ENCODE data around the gene CNTNAP1.
A peak's percentile ranks its signal among the peaks of the same experiment; 100 is the strongest.
"Not testable (repeated sequence)": the region's sequence is repeated elsewhere in the genome, so short reads cannot be mapped to it uniquely, and the experiment has no call there.

Gene CNTNAP1

DNA sequence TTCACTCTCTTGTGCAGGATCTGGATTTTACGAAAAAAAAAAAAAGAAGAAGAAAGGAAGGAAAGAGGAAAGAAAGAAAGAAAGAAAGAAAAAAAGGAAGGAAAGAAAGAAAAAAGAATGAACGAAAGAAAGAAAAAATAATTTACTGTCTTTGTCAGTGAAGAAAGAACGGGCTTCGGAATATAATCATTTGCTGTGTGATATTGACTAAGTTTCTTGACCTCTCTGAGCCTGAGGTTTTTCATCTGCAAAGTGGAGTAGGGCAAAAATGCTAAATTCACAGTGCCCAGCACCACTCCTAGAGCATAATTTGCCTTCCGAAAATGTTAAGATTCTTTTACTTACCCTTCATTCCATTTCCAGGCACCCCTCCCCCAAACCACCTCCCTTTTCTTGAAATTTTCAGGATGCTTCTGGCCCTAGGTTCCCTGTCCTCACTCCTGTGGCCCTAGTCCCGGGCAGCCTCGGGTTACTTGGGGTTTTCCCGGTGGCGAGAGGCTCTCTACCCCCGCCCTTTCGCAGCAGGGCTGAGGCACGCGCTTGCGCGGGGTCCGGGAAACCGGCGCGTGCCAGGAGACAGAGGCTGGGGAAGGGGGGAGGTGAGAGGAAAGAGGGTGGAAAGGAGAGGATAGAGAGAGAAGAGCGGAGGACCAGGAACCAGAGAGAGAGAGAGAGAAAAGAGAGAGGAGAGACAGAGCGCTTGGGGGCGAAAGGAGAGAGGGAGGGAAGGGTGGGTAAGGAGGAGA, at the start of gene CNTNAP1:
CNTNAP1 (plus strand) TSS at position 556 of the 746 bp plus-strand sequence. CDS start 299 bp downstream, outside the sequence.
- no peak for DNase-seq

- DNase-seq: no peak
Observed at GRCh38 chr17:42632949-42633444, 49.3 kb upstream of the CNTNAP1 start.

- no peak for DNase-seq
Observed at GRCh38 chr17:42639525-42640113, 42.7 kb upstream of the CNTNAP1 start.

DNA sequence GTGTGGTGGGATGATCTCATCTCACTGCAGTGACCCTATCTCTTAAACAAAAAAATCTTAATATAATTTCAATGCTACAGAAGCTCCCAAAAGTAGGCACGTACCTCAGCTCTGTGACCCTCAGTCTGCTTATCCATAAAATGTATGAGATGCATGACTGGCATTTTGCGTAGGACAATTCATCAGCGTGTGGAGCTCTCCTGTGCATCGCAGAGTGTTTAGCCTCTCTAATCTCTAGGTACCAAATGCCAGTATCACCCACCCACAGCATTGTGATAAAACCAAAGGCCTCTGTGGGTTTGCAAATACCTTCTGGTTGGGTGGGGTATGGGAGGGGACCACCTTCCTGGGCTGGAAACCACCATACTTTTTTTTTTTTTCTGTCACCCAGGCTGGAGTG, 42.2 kb upstream of the CNTNAP1 start:
- DNase-seq: no peak

- no peak for DNase-seq
Observed at GRCh38 chr17:42642336-42642735, 40.0 kb upstream of the CNTNAP1 start.

DNA sequence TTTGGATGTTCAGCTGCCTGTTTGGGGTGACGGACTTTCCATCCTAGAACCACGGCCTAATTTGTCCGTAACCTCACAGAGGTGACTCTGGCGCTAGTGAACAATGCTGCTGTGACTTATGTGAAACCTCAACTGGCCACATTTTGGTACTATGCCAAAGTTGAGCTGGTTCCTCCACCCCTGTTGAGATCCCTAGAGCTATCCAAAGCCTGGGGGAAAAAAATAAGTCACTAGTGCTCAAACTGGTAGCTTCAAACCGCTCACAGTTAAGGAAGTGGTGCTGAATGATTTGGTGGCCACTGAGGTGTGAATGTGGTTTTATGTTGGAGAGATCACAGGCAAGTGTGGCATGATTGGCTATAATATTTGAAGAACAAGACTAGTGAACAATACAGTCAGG, 34.6 kb upstream of the CNTNAP1 start:
- no peak for DNase-seq

- no peak for DNase-seq
Observed at GRCh38 chr17:42651392-42651791, 30.9 kb upstream of the CNTNAP1 start.

- DNase-seq: no peak
Observed at GRCh38 chr17:42653179-42654124, 28.9 kb upstream of the CNTNAP1 start.

DNA sequence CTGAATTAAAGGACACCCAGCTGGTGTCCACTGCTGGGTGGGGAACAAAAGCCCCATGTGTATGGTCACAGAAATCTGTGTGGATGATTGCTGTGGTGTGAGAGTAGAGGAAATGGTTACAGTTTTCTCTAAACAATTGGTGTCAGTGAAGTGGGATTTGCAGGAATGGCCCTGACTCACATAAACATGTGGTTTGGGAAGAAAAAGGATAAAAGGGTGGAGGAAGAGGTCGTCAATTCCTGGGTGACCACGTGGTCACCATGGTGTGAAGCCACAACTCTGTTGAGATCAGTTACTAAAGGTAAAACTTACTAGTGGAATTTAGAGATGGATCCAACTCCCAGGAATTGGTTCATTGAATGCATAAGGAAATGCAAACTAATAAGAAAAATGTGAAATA, 26.8 kb upstream of the CNTNAP1 start:
- no peak for DNase-seq

DNA sequence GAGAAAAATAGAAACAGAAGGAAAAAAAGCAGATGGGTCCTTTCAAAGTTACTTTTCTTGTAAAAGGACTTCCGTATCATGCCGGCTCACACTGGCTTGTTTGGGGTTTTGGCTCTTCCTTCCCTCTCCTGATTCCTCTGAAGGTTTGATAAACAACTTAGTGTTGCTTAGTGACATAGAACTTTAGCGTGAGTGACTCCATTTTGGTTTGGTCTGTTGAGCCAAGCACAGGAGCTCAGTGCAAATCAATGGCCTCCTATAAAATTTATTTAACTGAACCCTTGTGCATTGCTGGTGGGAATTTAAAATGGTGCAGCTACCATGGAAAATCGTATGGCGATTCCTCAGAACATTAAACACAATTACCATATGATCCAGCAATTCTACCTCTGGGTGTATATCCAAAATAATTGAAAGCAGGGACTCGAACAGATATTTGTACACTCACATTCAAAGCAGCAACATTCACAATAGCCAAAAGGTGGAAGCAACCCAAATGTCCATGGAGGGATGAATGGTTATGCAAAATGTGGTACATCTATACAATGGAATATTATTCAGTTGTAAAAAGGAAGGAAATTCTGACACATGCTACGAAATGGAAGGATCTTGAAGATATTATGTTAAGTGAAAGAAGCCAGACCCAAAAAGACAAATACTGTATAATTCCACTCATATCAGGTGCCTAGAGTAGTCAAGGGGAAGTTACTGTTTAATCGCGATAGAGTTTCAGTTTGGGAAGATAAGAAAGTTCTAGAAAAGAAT, 24.3 kb upstream of the CNTNAP1 start:
- no peak for DNase-seq

- peak; percentile 61 for DNase-seq
Observed at GRCh38 chr17:42659079-42659931, 23.0 kb upstream of the CNTNAP1 start, which contains the start of gene TUBG2. TUBG2 (plus strand) TSS chr17:42659284; CDS start chr17:42659504, 220 bp downstream.

DNA sequence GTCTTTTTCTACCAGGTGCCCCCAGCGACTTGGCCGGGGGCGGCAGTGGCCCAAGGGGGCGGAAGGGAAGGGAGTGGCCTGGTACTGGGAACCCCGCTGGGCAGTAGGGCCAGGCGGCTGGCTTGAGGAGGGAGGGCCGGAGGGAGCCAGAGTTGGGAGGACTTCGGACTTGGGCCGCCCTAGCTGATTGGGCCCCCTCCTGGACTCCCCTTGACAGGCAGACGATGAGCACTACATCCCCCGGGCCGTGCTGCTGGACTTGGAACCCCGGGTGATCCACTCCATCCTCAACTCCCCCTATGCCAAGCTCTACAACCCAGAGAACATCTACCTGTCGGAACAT, 22.4 kb upstream of the CNTNAP1 start:
- DNase-seq: not testable (repeated sequence)

DNA sequence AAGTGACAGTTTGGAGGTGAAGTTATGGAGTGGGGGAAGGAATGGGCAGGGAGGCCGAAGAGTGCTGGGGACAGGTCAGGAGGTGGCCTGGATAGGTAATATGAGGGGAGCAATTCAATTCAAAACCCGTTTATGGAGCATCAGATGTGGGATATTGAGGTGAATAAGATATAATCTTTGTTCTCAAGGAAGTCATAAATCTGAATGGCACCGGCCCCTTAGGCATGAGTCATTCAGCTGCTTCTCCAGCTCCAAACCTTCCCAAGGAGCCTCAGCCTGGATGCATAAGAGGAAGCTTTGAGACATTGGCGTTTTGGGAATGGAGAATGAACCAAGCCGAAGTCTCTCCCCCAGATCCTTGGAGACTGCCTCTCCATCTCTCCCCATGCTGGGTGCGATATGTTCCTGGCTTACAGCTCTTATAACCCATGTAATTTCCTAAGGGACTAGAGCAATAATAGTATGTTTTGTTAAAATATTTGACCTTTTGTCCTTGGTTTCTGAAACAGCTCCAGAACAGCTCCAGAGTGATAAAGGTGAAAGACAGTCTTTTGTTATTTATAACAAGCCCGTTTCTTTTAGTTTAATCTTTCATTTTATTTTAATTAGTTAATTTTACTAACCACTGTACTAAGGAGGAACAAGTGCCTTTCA, 21.5 kb upstream of the CNTNAP1 start:
- DNase-seq: no peak

DNA sequence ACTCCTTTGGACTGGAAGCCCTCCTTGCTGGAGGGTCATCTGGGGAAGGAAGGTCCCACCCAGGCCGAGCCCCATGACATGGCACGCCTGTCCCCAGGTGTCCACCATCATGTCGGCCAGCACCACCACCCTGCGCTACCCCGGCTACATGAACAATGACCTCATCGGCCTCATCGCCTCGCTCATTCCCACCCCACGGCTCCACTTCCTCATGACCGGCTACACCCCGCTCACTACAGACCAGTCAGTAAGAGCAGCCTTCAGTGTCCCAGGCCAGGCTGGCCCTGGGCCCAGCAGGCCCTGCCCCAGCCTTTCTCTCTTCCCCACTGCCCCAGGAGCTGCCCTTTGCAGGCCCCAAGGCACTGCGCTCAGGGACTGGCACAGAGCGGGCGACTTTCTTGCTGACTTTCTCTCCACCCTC, 16.7 kb upstream of the CNTNAP1 start:
- no peak for DNase-seq

DNA sequence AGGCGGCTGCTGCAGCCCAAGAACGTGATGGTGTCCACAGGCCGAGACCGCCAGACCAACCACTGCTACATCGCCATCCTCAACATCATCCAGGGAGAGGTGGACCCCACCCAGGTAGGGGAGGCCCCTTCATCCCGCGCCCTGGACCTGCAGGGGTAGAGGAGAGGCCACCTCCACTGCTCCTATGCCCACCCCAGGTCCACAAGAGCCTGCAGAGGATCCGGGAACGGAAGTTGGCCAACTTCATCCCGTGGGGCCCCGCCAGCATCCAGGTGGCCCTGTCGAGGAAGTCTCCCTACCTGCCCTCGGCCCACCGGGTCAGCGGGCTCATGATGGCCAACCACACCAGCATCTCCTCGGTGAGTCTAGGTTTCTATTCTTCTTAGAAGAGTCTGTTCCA, 16.2 kb upstream of the CNTNAP1 start:
- not testable (repeated sequence) for DNase-seq

DNA sequence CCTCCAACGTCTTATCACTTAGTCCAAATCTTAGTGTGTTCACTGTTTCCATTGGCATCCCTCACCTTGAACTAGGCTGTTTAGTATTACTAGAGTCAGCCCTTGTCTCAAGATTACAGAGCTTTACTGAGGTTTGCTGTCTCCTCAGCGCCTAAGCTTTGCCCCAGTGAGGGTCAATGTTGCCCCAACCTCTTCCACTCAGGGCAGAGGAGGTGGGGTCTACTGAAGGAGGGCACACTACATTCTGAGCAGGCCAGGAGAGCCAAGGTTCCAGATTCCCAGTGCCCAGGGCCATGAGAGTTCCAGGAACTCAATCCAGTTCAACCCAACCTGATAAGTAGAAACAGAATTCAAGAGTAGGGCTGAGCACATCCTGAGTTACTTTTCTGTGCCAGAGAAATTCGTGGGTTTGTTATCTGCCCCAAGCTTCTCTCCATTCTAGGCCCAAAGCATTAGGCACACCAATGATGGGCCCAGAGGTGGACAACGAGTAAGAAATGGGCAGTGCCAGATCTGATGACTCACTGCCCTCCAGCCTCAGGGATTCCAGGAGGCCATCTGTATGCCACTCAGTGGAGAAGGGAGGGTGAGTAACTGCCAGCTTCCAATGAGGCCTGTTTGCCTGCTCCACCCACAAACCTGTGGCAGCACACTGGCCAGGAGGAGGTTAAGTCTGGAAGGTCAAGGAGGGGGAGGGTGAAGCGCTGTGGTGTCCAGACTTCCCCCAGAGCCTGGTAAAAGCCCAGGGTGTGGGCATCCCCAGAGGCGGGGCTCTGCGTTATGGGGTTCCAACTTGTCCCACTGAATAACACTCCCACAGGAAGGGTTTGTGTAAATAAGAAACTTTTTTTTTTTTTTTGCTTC, 15.0 kb upstream of the CNTNAP1 start:
- no peak for DNase-seq

DNA sequence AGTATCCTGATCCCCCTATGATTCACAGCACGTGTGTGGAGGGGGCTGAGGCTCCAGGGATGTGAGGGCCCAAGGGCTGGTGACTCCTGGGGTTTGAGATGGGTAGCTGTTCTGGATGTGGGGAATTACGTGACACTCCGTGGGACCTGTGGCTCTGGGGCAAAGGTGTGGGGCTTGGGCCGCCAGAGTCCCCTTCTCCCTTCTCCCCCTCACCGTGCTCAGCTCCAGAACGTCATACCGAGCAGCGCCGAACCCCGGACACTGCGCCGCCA, 12.7 kb upstream of the CNTNAP1 start:
- DNase-seq: no peak

DNA sequence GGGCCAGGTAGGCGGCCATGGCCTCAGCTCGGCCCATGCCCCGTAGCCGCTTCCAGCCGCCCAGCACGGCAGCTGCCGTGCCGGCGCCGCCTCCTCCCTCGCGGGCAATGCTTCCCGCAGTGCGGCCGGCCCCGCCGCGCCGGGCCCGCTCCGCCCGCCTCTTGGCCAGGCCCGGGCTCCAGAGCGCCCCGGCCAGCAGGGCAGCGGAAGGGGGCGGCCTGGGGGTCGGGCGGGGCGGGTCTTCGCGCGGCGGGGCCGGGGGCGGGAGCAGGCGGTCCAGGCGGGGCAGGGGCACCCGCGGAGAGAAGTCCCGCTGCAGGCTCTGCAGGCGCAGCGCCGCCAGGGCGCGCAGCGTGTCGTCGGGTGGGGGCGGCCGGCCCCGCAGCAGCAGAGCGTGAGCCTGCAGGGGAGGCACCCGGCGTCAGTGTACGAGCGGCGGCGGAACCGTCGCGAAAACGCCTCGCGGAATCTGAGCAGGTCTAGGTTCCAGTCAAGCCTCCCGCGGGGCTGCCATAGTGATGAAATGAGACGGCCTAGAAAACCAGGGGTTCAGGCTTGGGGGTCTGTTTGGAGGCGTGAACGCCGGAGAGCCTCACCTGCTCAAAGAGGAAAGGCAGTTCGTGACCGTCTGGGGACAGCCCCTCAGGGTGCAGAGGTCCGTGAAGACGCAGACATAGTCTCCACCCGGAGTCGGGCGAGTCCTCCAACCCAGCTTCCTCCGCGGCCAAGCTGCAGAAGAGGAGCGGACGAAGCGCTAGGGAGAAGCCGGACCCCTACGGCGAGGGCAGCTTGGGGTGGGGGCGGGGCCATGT, 12.1 kb upstream of the CNTNAP1 start:
- peak; percentile 50 for DNase-seq
